GM18951 (cell line): ENCODE measurements around the gene OR5AN1.
"Not testable (repeated sequence)": the region's sequence is repeated elsewhere in the genome, so short reads cannot be mapped to it uniquely, and the experiment has no call there.

Source experiments
- POLR2A ChIP-seq: IDR thresholded peaks from 4 replicates; pipeline ENCODE4 v1.6.1; 2011; ENCODE audit warnings: mild to moderate bottlenecking; ENCODE audit not compliant: insufficient read length, insufficient read depth; ENCODE audit errors: extremely low read depth
- in situ Hi-C: fragments of 300-500 bp; cut with MboI; formaldehyde crosslinking; loops from one replicate; pipeline ENCODE4 v1.12.0; 2022; ENCODE audit warnings: low sequenced_read_pairs, mixed read lengths, inconsistent platforms; ENCODE audit not compliant: unreplicated experiment

OR5AN1 gene

DNA sequence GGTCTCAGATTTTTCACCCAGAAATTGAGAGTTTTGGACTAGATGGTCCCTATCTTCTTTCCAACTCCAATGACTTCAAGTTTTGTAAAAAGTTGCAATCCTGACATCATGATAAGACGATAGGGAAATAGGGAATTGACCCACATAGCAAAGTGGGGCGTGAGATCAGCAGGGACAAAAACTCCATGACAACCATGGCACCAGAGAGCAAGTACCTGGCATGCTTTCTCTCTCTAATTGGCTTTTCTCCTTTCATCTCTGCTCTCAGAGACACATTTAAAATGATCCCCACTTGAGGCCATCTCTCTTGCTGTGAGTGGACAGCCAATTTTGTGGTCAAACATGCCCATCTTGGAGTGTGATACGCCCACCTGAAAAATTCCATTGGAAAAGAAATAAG is at the start of gene OR5AN1:
TSS of gene OR5AN1 (plus strand) at position 301 of the 400 bp plus-strand sequence. CDS start 5,564 bp downstream, outside the sequence.
- no peak for TF ChIP-seq POLR2A
- in situ Hi-C loops, result no loop called here

DNA sequence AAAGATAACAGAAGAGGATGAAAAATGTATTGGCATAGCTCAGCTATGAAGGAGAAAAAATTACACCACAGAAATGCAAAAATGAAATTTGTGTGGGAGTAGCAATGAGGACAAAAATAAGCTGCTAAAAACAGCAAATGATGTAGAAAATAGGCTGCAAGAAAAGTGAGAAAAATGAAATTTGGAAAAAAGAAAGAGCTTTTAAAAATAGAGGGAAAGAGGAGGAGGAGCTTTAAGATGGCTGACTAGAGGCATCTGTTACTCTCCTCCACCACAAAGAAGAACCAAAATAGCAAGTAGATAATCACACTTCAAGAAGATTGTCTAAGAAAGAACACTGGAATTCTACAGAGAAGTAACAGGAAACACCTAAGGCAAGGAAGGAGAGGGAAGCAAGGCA is 23.7 kb upstream of the OR5AN1 start:
- TF ChIP-seq POLR2A, result no peak

GRCh38 chr11:59336176-59336575 is 22.5 kb upstream of the OR5AN1 start:
- no peak for TF ChIP-seq POLR2A
- in situ Hi-C loops, result no loop called here

More for the DNA sequence above, 23.7 kb upstream of the OR5AN1 start:
- in situ Hi-C loops, result no loop called here

DNA sequence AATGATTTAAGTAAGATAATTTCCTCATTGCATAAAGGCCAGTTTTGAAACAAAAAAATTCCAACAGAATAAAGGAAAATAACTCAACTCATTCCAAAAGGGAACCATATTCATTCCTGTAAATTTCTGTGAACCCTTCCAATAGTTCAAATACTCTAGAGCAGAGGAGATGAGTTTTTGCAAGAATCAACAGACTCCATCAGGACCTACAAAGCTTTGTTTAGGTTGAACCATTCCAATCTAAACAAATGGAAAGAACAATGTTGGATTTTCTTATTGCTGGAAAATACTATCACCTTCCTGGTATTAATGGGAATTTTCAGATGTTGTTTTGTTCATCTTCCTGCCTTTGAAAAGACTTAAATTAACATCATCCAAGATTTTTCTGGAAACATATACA is 21.8 kb upstream of the OR5AN1 start:
- TF ChIP-seq POLR2A, result no peak
- in situ Hi-C loops, result no loop called here

GRCh38 chr11:59349657-59350056 is 9.0 kb upstream of the OR5AN1 start:
- in situ Hi-C loops, result not testable (repeated sequence)

GRCh38 chr11:59355226-59355625 is 3.5 kb upstream of the OR5AN1 start:
- in situ Hi-C loops, result no loop called here
- no peak for TF ChIP-seq POLR2A

GRCh38 chr11:59356561-59356960 is 2.1 kb upstream of the OR5AN1 start:
- in situ Hi-C loops, result no loop called here
- TF ChIP-seq POLR2A, result no peak

DNA sequence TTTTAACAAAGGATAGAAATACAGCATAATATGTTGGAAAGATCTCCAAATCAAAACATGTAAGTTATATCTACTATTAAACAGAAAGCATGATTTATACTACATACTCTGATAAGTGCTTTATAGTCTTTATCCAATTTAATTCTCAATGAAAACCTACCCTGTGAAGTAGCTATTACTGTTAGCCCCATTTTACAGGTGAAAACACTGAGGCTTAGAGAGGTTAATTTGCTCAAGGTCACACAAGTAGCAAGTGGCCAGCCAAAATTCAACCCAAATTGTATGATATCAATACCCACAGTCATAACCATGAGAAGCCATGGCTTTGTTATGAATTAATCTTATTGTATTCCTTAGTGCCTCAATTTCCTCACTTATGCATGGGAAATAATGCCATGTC is 675 bp upstream of the OR5AN1 start:
- in situ Hi-C loops, result no loop called here
- TF ChIP-seq POLR2A, result no peak

- no peak for TF ChIP-seq POLR2A
- in situ Hi-C loops, result no loop called here
Observed at GRCh38 chr11:59365232-59366018, 6.7 kb downstream of the OR5AN1 start.

GRCh38 chr11:59368238-59369022 is 9.7 kb downstream of the OR5AN1 start:
- no peak for TF ChIP-seq POLR2A
- in situ Hi-C loops, result no loop called here

DNA sequence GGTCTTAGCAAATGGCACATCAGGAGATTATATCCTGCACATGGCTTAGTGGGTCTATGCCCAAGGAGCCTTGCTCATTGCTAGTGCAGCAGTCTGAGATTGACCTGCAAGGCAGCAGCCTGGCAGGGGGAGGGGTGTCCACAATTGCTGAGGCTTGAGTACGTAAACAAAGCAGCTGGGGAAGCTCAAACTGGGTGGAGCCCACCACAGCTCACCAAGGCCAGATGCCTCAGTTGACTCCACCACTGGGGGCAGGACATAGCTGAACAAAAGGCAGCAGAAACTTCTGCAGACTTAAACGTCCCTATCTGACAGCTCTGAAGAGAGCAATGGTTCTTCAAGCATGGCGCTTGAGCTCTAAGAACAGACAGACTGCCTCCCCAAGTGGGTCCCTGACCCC is 13.6 kb downstream of the OR5AN1 start:
- in situ Hi-C loops, result not testable (repeated sequence)

- TF ChIP-seq POLR2A, result no peak
- in situ Hi-C loops, result no loop called here
Observed at GRCh38 chr11:59380263-59381059, 21.8 kb downstream of the OR5AN1 start.

- no peak for TF ChIP-seq POLR2A
- in situ Hi-C loops, result no loop called here
Observed at GRCh38 chr11:59394186-59394585, 35.5 kb downstream of the OR5AN1 start.
